Stimulated activated CD8-positive, alpha-beta memory T cell treated with anti-CD3 and anti-CD28 coated beads, Interleukin-2, amount 100 ng/mL, for 48 hours (primary cell): ENCODE results near the gene RIN3.
"Not testable (repeated sequence)": the region's sequence is repeated elsewhere in the genome, so short reads cannot be mapped to it uniquely, and the experiment has no call there.

Source experiments
- DNase-seq, 2 donors: peaks; one replicate each; pipeline ENCODE4 v3.0.0-alpha.2; 2020; ENCODE audit warnings: low read depth in 2 of 2

The RIN3 gene

GRCh38 chr14:92627707-92628215 lies 114.2 kb downstream of the RIN3 start:
- DNase-seq: no peak

- DNase-seq: no peak
These were observed 115.1 kb downstream of the RIN3 start for GRCh38 chr14:92628636-92629035.

DNA sequence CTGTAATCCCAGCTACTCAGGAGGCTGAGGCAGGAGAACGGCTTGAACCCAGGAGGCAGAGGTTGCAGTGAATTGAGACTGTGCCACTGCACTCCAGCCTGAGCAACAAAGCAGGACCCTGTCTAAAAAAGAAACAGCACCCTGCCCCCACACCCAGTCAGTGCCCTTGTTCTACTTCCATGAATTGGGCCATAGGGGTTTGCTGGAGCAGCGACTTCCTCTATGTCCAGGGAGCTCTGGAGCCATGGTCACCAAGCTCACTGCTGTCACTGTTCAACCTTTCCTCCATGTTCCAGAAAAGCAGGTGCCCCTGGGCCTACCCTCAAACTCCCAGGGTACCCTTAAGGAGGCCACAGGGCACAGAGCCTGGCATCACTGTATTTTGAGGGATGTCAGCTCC lies 116.8 kb downstream of the RIN3 start:
- no peak for DNase-seq

- DNase-seq: no peak
These were observed 117.5 kb downstream of the RIN3 start for GRCh38 chr14:92631098-92631497.

DNA sequence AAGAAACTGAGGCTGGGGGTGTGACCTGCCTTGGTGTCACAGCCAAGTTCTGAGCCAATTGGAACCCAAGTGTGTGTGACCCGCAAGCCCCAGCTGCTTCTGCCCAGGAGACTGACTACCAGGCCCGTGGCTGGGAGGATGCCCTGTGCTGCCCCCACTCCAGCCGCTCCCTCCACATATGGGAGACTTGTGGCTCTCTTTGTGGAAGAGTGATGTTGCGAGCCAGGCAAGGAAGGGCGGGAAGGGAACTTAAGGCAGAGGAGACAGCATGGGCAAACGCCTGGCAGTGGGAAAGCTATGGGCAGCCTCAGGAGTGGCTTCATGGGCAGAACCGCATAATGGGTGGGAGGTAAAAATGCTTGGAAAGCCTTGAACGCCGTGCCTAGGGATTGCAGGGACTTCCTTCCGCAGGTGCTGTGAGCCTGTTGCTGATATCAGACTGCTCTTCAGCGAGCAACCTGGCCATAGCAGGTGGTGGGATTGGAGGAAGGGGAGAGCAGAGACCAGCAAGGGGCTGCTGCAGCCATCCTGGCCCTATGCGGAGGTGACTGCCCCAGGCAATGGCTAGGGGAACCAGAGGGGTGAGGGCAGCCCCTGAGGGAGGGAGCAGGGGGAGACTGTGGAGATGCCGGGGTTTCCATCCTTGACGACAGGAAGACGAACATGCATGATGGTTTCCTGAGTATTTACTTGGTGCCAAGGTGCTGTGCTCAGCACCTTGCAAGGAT lies 119.1 kb downstream of the RIN3 start:
- DNase-seq: no peak

GRCh38 chr14:92633274-92633616 lies 119.7 kb downstream of the RIN3 start:
- DNase-seq: no peak

DNA sequence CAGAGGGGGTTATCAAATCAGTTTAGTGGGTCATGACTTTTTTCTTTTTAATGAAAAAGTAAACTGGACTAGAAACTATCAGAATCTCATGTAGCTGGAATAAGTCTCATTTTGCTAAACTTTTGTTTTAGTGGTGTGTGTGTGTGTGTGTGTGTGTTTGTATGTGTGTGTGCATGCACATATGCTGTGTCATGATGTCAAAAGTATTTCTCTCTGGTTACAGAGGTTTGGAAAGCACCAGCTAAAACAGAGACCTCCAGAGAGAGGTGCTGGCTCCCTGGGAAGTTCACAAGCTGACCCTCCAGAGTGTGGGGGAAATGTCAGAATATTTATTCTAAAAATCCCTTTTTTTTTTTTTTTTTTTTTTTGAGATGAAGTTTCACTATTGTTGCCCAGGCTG lies 120.1 kb downstream of the RIN3 start:
- DNase-seq: no peak

- DNase-seq: no peak
These were observed 121.5 kb downstream of the RIN3 start for GRCh38 chr14:92635031-92635430.

DNA sequence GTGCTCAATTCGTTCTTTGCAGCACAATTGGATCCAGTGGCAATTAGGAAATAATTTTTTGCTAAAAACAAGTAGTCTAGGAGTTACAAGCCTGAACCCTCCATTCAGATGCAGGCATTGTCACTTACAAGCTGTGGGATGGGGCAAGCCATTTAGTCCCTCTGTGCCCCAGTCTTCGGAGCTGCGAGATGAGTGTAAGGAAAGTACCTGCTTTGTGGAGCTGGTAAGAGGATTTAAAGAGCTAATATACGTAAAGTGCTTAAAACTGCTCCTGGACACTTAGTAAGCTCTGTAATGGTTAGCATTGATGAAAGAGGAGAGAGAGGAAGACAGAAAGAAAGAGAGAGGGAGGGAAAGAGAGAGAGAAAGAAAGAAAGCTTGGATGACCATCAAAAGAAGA lies 122.3 kb downstream of the RIN3 start:
- DNase-seq: no peak

GRCh38 chr14:92637228-92637627 lies 123.6 kb downstream of the RIN3 start:
- no peak for DNase-seq

GRCh38 chr14:92637864-92638263 lies 124.3 kb downstream of the RIN3 start:
- no peak for DNase-seq

DNA sequence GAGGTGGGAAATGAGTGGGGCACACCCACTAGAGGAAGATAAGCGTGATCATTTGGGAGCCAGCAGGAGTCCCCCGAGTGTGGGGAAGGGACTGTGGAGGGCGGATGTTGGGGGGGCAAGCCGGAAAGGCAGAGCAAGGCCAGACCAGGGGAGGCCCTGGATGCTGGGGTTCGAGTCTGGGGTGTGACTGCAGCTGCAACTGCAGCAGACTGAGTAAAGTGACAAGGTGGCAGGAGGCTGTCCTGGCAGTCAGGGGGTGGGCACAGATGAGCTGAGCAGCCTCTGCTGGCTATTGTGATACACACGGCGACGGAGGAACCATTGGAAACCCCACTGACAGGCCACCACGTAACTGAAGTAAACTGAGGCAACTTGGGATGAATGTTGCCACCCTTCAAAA lies 124.7 kb downstream of the RIN3 start:
- DNase-seq: no peak

GRCh38 chr14:92638904-92639303 lies 125.3 kb downstream of the RIN3 start:
- DNase-seq: no peak

DNA sequence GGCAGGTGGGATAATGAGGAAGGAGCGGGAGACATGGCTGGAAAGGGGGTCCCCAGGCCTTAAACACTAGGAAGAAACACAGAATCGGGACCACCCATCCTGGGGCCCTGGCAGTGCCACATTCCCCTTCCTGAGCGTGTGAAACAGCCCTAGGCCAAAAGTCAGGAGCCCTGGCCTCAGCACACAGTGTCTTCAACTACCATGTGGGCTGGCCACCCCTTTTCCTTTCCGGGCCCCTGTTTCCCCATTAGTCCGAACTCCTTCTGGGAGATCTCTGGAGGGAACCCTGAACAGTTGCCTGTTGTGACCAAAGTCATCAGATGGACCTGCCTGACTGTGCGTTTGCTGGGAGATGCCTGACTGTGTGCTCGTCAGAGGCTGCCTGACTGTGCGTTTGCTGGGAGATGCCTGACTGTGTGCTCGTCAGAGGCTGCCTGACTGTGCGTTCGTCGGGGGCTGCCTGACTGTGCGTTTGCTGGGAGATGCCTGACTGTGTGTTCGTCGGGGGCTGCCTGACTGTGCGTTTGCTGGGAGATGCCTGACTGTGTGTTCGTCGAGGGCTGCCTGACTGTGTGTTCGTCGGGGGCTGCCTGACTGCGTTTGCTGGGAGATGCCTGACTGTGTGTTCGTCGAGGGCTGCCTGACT lies 126.0 kb downstream of the RIN3 start:
- DNase-seq: not testable (repeated sequence)

DNA sequence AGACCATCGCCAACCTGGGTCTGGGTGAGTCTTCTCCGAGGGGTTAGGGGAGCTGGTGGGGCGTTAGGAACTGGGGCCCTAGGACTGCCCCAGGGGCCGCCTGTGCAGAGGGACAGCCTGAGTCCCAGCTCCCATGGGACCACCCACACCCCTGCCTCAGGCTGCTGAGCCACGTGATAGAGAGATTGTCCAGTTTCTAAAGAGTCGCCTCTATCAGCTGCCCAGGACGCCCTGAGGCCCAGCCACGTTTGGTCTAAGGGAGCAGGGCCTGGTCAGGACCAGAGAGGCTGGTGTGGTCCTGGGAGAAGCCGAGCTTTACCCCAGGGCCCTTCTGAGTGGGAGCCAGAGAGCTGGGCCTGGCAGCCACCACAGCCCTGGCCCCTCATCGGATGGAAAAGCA lies 127.7 kb downstream of the RIN3 start:
- DNase-seq: no peak

- no peak for DNase-seq
These were observed 130.8 kb downstream of the RIN3 start for GRCh38 chr14:92644171-92644969.

GRCh38 chr14:92644970-92645515 lies 131.5 kb downstream of the RIN3 start:
- no peak for DNase-seq

- no peak for DNase-seq
These were observed 132.4 kb downstream of the RIN3 start for GRCh38 chr14:92645841-92646478.

DNA sequence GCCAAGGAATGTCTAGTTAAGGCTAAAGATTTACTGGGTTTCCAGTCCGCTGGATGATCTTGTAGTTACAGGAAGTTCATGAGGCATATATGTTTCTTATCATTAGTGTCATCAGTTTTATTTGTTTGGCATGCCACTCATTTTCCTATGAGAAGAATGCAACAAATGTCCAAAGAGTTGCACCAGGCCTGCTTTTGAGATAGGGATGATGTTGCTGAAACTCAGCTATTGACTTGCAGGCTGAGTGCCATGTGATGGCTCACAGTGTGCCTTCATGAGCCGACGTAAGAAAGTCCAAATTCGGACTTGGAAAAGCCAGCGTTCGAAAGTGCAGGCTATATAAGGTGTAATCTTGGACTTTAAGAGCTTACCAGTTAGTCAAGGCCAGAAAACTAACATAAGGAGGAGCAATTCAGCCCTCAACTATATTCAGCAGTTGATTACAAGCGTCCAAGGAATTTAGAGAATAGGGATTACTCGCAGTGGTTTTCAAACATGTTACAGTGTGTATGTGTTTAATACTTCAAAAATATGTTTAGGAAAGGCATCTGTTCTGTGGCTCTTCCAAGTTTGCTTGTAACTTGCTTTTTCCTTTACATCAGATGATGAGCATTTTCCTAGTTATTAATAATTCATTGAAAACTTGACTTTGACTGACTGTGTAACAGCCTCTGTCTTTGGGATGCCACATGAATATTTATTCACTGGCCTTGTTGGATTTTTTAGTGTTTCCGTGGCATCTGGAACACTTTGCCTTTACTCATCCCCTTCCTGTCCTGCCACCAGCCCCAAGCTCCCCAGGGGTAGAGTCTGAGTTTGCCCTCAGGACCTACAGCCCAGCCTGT lies 133.6 kb downstream of the RIN3 start:
- no peak for DNase-seq

- no peak for DNase-seq
These were observed 134.3 kb downstream of the RIN3 start for GRCh38 chr14:92647797-92648279.

GRCh38 chr14:92649066-92649465 lies 135.5 kb downstream of the RIN3 start:
- DNase-seq: no peak
